Central memory CD8-positive, alpha-beta T cell (primary cell): ENCODE measurements around the gene STAT5A.
"Not testable (repeated sequence)": the region's sequence is repeated elsewhere in the genome, so short reads cannot be mapped to it uniquely, and the experiment has no call there.

ENCODE experiments used
- ATAC-seq: fragments of 150-1000 bp; cut with Tn5 transposase; replicated peaks from 2 replicates; pipeline ENCODE4 v1.10.0; 2022; ENCODE audit warnings: mild to moderate bottlenecking, moderate FRiP score, moderate number of reproducible peaks; ENCODE audit not compliant: poor library complexity, severe bottlenecking; ENCODE audit errors: extremely low read depth
- DNase-seq, 2 donors: peaks; one replicate each; pipeline ENCODE4 v3.0.0; 2021; ENCODE audit warnings: low spot score in 2 of 2
- H3K27ac Mint-ChIP-seq: one replicate; pipeline ENCODE4 v1.8.0; 2022; ENCODE audit warnings: low read depth, mild to moderate bottlenecking, moderate library complexity, mixed read lengths
- H3K27me3 Mint-ChIP-seq: one replicate; pipeline ENCODE4 v1.8.0; 2022; ENCODE audit warnings: mixed read lengths
- H3K36me3 Mint-ChIP-seq: one replicate; pipeline ENCODE4 v1.8.0; 2022; ENCODE audit warnings: mild to moderate bottlenecking, moderate library complexity, mixed read lengths; ENCODE audit not compliant: insufficient read depth
- H3K4me1 Mint-ChIP-seq: one replicate; pipeline ENCODE4 v1.8.0; 2022; ENCODE audit warnings: mixed read lengths
- H3K4me3 Mint-ChIP-seq: one replicate; pipeline ENCODE4 v1.8.0; 2022; ENCODE audit warnings: mild to moderate bottlenecking, moderate library complexity, mixed read lengths
- H3K9me3 Mint-ChIP-seq: one replicate; pipeline ENCODE4 v1.8.0; 2022; ENCODE audit warnings: mixed read lengths

Gene STAT5A

GRCh38 chr17:42340691-42341127, 52.4 kb downstream of the STAT5A start:
- H3K27me3 Mint-ChIP-seq, result no peaks in the 10 kb centered on the region
- peaks cover 63% of the 10 kb centered on the region for H3K36me3 Mint-ChIP-seq
- DNase-seq, result no peak
- peak overlapping the region; percentile 15 for H3K27ac Mint-ChIP-seq
- no peaks in the 10 kb centered on the region for H3K9me3 Mint-ChIP-seq
- no peak overlapping the region for H3K4me3 Mint-ChIP-seq
- peaks cover 40% of the 10 kb centered on the region for H3K4me1 Mint-ChIP-seq
- ATAC-seq, result peak; percentile 22

GRCh38 chr17:42341568-42341967, 53.3 kb downstream of the STAT5A start:
- peaks cover 40% of the 10 kb centered on the region for H3K4me1 Mint-ChIP-seq
- peak overlapping the region; percentile 15 for H3K27ac Mint-ChIP-seq
- no peaks in the 10 kb centered on the region for H3K9me3 Mint-ChIP-seq
- peaks cover 65% of the 10 kb centered on the region for H3K36me3 Mint-ChIP-seq
- no peak for DNase-seq
- H3K4me3 Mint-ChIP-seq, result no peak overlapping the region
- H3K27me3 Mint-ChIP-seq, result no peaks in the 10 kb centered on the region
- ATAC-seq, result no peak

GRCh38 chr17:42342242-42343008, 54.1 kb downstream of the STAT5A start:
- peak overlapping the region; percentile 61 for H3K27ac Mint-ChIP-seq
- H3K36me3 Mint-ChIP-seq, result peaks cover 67% of the 10 kb centered on the region
- DNase-seq (no peak), ATAC-seq (peak; percentile 55)
- H3K27me3 Mint-ChIP-seq, result no peaks in the 10 kb centered on the region
- peaks cover 40% of the 10 kb centered on the region for H3K4me1 Mint-ChIP-seq
- no peaks in the 10 kb centered on the region for H3K9me3 Mint-ChIP-seq
- peak overlapping the region; percentile 16 for H3K4me3 Mint-ChIP-seq

GRCh38 chr17:42345396-42346073, 57.2 kb downstream of the STAT5A start:
- no peak overlapping the region for H3K4me3 Mint-ChIP-seq
- H3K27me3 Mint-ChIP-seq, result no peaks in the 10 kb centered on the region
- no peak for ATAC-seq
- no peaks in the 10 kb centered on the region for H3K9me3 Mint-ChIP-seq
- peaks cover 63% of the 10 kb centered on the region for H3K36me3 Mint-ChIP-seq
- DNase-seq, result no peak
- H3K27ac Mint-ChIP-seq, result no peak overlapping the region
- H3K4me1 Mint-ChIP-seq, result peaks cover 33% of the 10 kb centered on the region

GRCh38 chr17:42346481-42346880, 58.2 kb downstream of the STAT5A start:
- ATAC-seq (no peak), DNase-seq (no peak)
- no peak overlapping the region for H3K27ac Mint-ChIP-seq
- peaks cover 23% of the 10 kb centered on the region for H3K4me1 Mint-ChIP-seq
- no peak overlapping the region for H3K4me3 Mint-ChIP-seq
- no peaks in the 10 kb centered on the region for H3K9me3 Mint-ChIP-seq
- H3K27me3 Mint-ChIP-seq, result no peaks in the 10 kb centered on the region
- H3K36me3 Mint-ChIP-seq, result peaks cover 61% of the 10 kb centered on the region

GRCh38 chr17:42347198-42347597, 58.9 kb downstream of the STAT5A start:
- Mint-ChIP-seq H3K27ac (peak overlapping the region; percentile 27), H3K4me1 (peaks cover 22% of the 10 kb centered on the region), H3K27me3 (no peaks in the 10 kb centered on the region), H3K36me3 (peaks cover 62% of the 10 kb centered on the region), H3K9me3 (no peaks in the 10 kb centered on the region), H3K4me3 (no peak overlapping the region)
- DNase-seq, result no peak
- no peak for ATAC-seq

GRCh38 chr17:42347606-42348005, 59.3 kb downstream of the STAT5A start:
- Mint-ChIP-seq H3K4me1 (peaks cover 21% of the 10 kb centered on the region), H3K4me3 (no peak overlapping the region), H3K36me3 (peaks cover 61% of the 10 kb centered on the region), H3K27me3 (no peaks in the 10 kb centered on the region), H3K9me3 (no peaks in the 10 kb centered on the region), H3K27ac (peak overlapping the region; percentile 27)
- DNase-seq, result no peak
- no peak for ATAC-seq

GRCh38 chr17:42348104-42348503, 59.8 kb downstream of the STAT5A start:
- no peak overlapping the region for H3K4me3 Mint-ChIP-seq
- H3K9me3 Mint-ChIP-seq, result no peaks in the 10 kb centered on the region
- H3K4me1 Mint-ChIP-seq, result peaks cover 20% of the 10 kb centered on the region
- H3K36me3 Mint-ChIP-seq, result peaks cover 57% of the 10 kb centered on the region
- ATAC-seq (no peak), DNase-seq (no peak)
- peak overlapping the region; percentile 27 for H3K27ac Mint-ChIP-seq
- no peaks in the 10 kb centered on the region for H3K27me3 Mint-ChIP-seq

- ATAC-seq (no peak), DNase-seq (no peak)
- no peaks in the 10 kb centered on the region for H3K9me3 Mint-ChIP-seq
- H3K27ac Mint-ChIP-seq, result no peak overlapping the region
- H3K4me1 Mint-ChIP-seq, result peaks cover 32% of the 10 kb centered on the region
- no peaks in the 10 kb centered on the region for H3K27me3 Mint-ChIP-seq
- no peak overlapping the region for H3K4me3 Mint-ChIP-seq
- peaks cover 13% of the 10 kb centered on the region for H3K36me3 Mint-ChIP-seq
These were observed 66.9 kb downstream of the STAT5A start for GRCh38 chr17:42354956-42355843.

- Mint-ChIP-seq H3K27me3 (no peaks in the 10 kb centered on the region), H3K4me3 (no peak overlapping the region), H3K9me3 (no peaks in the 10 kb centered on the region), H3K4me1 (peaks cover 47% of the 10 kb centered on the region), H3K36me3 (peaks cover 8% of the 10 kb centered on the region), H3K27ac (no peak overlapping the region)
- ATAC-seq (no peak), DNase-seq (no peak)
These were observed 70.1 kb downstream of the STAT5A start for GRCh38 chr17:42358434-42358833.

GRCh38 chr17:42359133-42359532, 70.8 kb downstream of the STAT5A start:
- Mint-ChIP-seq H3K36me3 (peaks cover 11% of the 10 kb centered on the region), H3K4me3 (no peak overlapping the region), H3K9me3 (no peaks in the 10 kb centered on the region), H3K4me1 (peaks cover 49% of the 10 kb centered on the region), H3K27me3 (no peaks in the 10 kb centered on the region), H3K27ac (no peak overlapping the region)
- DNase-seq (no peak), ATAC-seq (no peak)

- Mint-ChIP-seq H3K36me3 (peaks cover 12% of the 10 kb centered on the region), H3K4me1 (peaks cover 55% of the 10 kb centered on the region)
- not testable (repeated sequence) for H3K27ac Mint-ChIP-seq, DNase-seq, H3K9me3 Mint-ChIP-seq, ATAC-seq, H3K27me3 Mint-ChIP-seq, H3K4me3 Mint-ChIP-seq
These were observed 72.1 kb downstream of the STAT5A start for GRCh38 chr17:42360388-42360787.
